MM.1S (cell line): ENCODE results near the gene FBLN2.

Experiments
- DNase-seq: peaks from one replicate; pipeline ENCODE4 v3.0.0-alpha.2; 2015
- H2AFZ ChIP-seq: fragments of 300-600 bp; sonication (generic); 2 replicates; pipeline ENCODE4 v1.6.0; 2016; ENCODE audit warnings: antibody characterized with exemption, low read length
- H3F3A ChIP-seq: fragments of 300-600 bp; sonication (generic); 2 replicates; pipeline ENCODE4 v1.6.1; 2016; ENCODE audit warnings: mild to moderate bottlenecking, antibody characterized with exemption, low read length, moderate library complexity, mixed read lengths; ENCODE audit not compliant: insufficient read depth
- H3K27ac ChIP-seq: fragments of 300-600 bp; sonication (generic); 2 replicates; pipeline ENCODE4 v1.5.1; 2016; ENCODE audit warnings: mild to moderate bottlenecking, low read length
- H3K27me3 ChIP-seq: fragments of 300-600 bp; sonication (generic); replicated peaks from 2 replicates; pipeline ENCODE4 v1.6.0; 2016; ENCODE audit warnings: low read length; ENCODE audit not compliant: insufficient read depth
- H3K36me3 ChIP-seq: fragments of 300-600 bp; sonication (generic); replicated peaks from 2 replicates; pipeline ENCODE4 v1.6.1; 2016; ENCODE audit warnings: mild to moderate bottlenecking, low read length, mixed read lengths; ENCODE audit not compliant: insufficient read depth
- H3K4me1 ChIP-seq: fragments of 300-600 bp; sonication (generic); 2 replicates; pipeline ENCODE4 v1.6.1; 2016; ENCODE audit warnings: low read length, mixed read lengths
- H3K4me2 ChIP-seq: fragments of 300-600 bp; sonication (generic); 2 replicates; pipeline ENCODE4 v1.6.0; 2016; ENCODE audit warnings: low read depth, low read length
- H3K4me3 ChIP-seq: fragments of 300-600 bp; sonication (generic); 2 replicates; pipeline ENCODE4 v1.5.1; 2016; ENCODE audit warnings: low read length, mixed read lengths
- H3K79me2 ChIP-seq: fragments of 300-600 bp; sonication (generic); 2 replicates; pipeline ENCODE4 v1.6.1; 2016; ENCODE audit warnings: mixed run types, low read length, mixed read lengths
- H3K9ac ChIP-seq: fragments of 300-600 bp; sonication (generic); 2 replicates; pipeline ENCODE4 v1.6.1; 2016; ENCODE audit warnings: low read length, mixed read lengths
- H3K9me2 ChIP-seq: fragments of 300-600 bp; sonication (generic); replicated peaks from 2 replicates; pipeline ENCODE4 v1.6.1; 2016; ENCODE audit warnings: mild to moderate bottlenecking, low read length, mixed read lengths; ENCODE audit not compliant: insufficient read depth
- H3K9me3 ChIP-seq: fragments of 300-600 bp; sonication (generic); replicated peaks from 2 replicates; pipeline ENCODE4 v1.6.1; 2016; ENCODE audit warnings: mild to moderate bottlenecking, low read length, mixed read lengths; ENCODE audit not compliant: insufficient read depth
- H4K20me1 ChIP-seq: fragments of 300-600 bp; sonication (generic); 2 replicates; pipeline ENCODE4 v1.6.1; 2016; ENCODE audit warnings: mild to moderate bottlenecking, low read length, moderate library complexity, mixed read lengths; ENCODE audit not compliant: insufficient read depth
- CTCF ChIP-seq: fragments of 300-600 bp; sonication (generic); IDR thresholded peaks from 2 replicates; pipeline ENCODE4 v1.5.1; 2016; ENCODE audit warnings: antibody characterized with exemption, low read length, mixed read lengths
- EZH2 ChIP-seq: fragments of 300-600 bp; sonication (generic); optimal IDR thresholded peaks from 2 replicates; pipeline ENCODE3; 2017; ENCODE audit warnings: low read depth, mild to moderate bottlenecking, antibody characterized with exemption, low read length, mixed read lengths
- EZH2phosphoT487 ChIP-seq: fragments of 300-600 bp; sonication (generic); IDR thresholded peaks from 2 replicates; pipeline ENCODE4 v1.6.1; 2018; ENCODE audit warnings: antibody characterized with exemption, low read length

The FBLN2 gene

GRCh38 chr3:13611221-13611620 lies 62.3 kb downstream of the FBLN2 start:
- Histone ChIP-seq H4K20me1 (no peaks in the 10 kb centered on the region), H3F3A (no peaks in the 10 kb centered on the region), H3K36me3 (no peaks in the 10 kb centered on the region), H3K4me2 (no peak overlapping the region), H3K4me1 (no peaks in the 10 kb centered on the region), H3K9me3 (no peaks in the 10 kb centered on the region), H3K79me2 (no peaks in the 10 kb centered on the region), H3K27me3 (peaks cover 64% of the 10 kb centered on the region), H3K4me3 (no peak overlapping the region), H2AFZ (no peak overlapping the region), H3K9me2 (no peaks in the 10 kb centered on the region), H3K27ac (no peak overlapping the region), H3K9ac (no peak overlapping the region)
- TF ChIP-seq EZH2phosphoT487 (no peak), EZH2 (no peak), CTCF (no peak)
- DNase-seq: no peak

- H3K27ac ChIP-seq: no peak overlapping the region
- H3K79me2 ChIP-seq: no peaks in the 10 kb centered on the region
- H3F3A ChIP-seq: no peaks in the 10 kb centered on the region
- no peaks in the 10 kb centered on the region for H3K4me1 ChIP-seq
- no peak for DNase-seq
- H4K20me1 ChIP-seq: no peaks in the 10 kb centered on the region
- no peaks in the 10 kb centered on the region for H3K36me3 ChIP-seq
- H3K4me2 ChIP-seq: no peak overlapping the region
- H3K9me3 ChIP-seq: no peaks in the 10 kb centered on the region
- TF ChIP-seq CTCF (no peak), EZH2phosphoT487 (no peak), EZH2 (no peak)
- peaks cover 57% of the 10 kb centered on the region for H3K27me3 ChIP-seq
- no peaks in the 10 kb centered on the region for H3K9me2 ChIP-seq
- H3K9ac ChIP-seq: no peak overlapping the region
- H2AFZ ChIP-seq: no peak overlapping the region
- no peak overlapping the region for H3K4me3 ChIP-seq
Measured at GRCh38 chr3:13612829-13613228, 63.9 kb downstream of the FBLN2 start.

GRCh38 chr3:13613343-13614190 lies 64.6 kb downstream of the FBLN2 start:
- DNase-seq: no peak
- Histone ChIP-seq H3F3A (no peaks in the 10 kb centered on the region), H3K36me3 (no peaks in the 10 kb centered on the region), H4K20me1 (no peaks in the 10 kb centered on the region), H3K4me2 (no peak overlapping the region), H3K27ac (no peak overlapping the region), H3K79me2 (no peaks in the 10 kb centered on the region), H3K4me3 (no peak overlapping the region), H2AFZ (no peak overlapping the region), H3K27me3 (peaks cover 57% of the 10 kb centered on the region), H3K9me3 (no peaks in the 10 kb centered on the region), H3K9me2 (no peaks in the 10 kb centered on the region), H3K4me1 (no peaks in the 10 kb centered on the region), H3K9ac (no peak overlapping the region)
- TF ChIP-seq CTCF (no peak), EZH2 (no peak), EZH2phosphoT487 (no peak)
